Neuron (in vitro differentiated cells): ENCODE results near the gene PRR5.
"Not testable (repeated sequence)": the region's sequence is repeated elsewhere in the genome, so short reads cannot be mapped to it uniquely, and the experiment has no call there.

ENCODE experiments used
- H2AFZ ChIP-seq: one replicate; pipeline ENCODE4 v1.6.1; 2013; ENCODE audit warnings: low read depth, mild to moderate bottlenecking, inconsistent platforms, low read length, moderate library complexity
- H3K27me3 ChIP-seq: one replicate; pipeline ENCODE4 v1.6.1; 2013; ENCODE audit warnings: low read length; ENCODE audit not compliant: insufficient read depth
- H3K36me3 ChIP-seq: one replicate; pipeline ENCODE4 v1.6.1; 2013; ENCODE audit warnings: low read length; ENCODE audit not compliant: insufficient read depth
- H3K4me1 ChIP-seq: one replicate; pipeline ENCODE4 v1.6.1; 2013; ENCODE audit warnings: low read length; ENCODE audit not compliant: insufficient read depth
- H3K4me3 ChIP-seq: 2 replicates; pipeline ENCODE4 v1.5.1; 2013; ENCODE audit warnings: mild to moderate bottlenecking, low read length, moderate library complexity
- H3K9me3 ChIP-seq: one replicate; pipeline ENCODE4 v1.6.1; 2013; ENCODE audit warnings: low read length

PRR5 gene

GRCh38 chr22:44701824-44702478 is at the start of gene PRR5:
TSS of gene PRR5 (plus strand) at chr22:44702204. CDS start at chr22:44702475, 271 bp downstream.
- peak within 1 kb of the TSS; percentile 40 for H3K4me3 ChIP-seq
- peaks cover 34% of the 10 kb centered on the region for H3K27me3 ChIP-seq
- peak within 1 kb of the TSS; percentile 62 for H2AFZ ChIP-seq
- no peaks in the 10 kb centered on the region for H3K36me3 ChIP-seq
- peaks cover 4% of the 10 kb centered on the region for H3K9me3 ChIP-seq
- peaks cover 33% of the 10 kb centered on the region for H3K4me1 ChIP-seq

- H3K4me1 ChIP-seq, H3K36me3 ChIP-seq, H3K9me3 ChIP-seq, H3K4me3 ChIP-seq, H2AFZ ChIP-seq, H3K27me3 ChIP-seq: not testable (repeated sequence)
Measured at GRCh38 chr22:44652866-44653265, 49.1 kb upstream of the PRR5 start.

- Histone ChIP-seq H3K36me3 (no peaks in the 10 kb centered on the region), H3K4me3 (no peak overlapping the region), H2AFZ (no peak overlapping the region), H3K9me3 (no peaks in the 10 kb centered on the region), H3K27me3 (no peaks in the 10 kb centered on the region), H3K4me1 (peaks cover 3% of the 10 kb centered on the region)
Measured at GRCh38 chr22:44658311-44658953, 43.6 kb upstream of the PRR5 start.

GRCh38 chr22:44659140-44659539 is 42.9 kb upstream of the PRR5 start:
- Histone ChIP-seq H3K27me3 (no peaks in the 10 kb centered on the region), H3K4me3 (no peak overlapping the region), H3K9me3 (no peaks in the 10 kb centered on the region)

GRCh38 chr22:44660051-44660830 is 41.8 kb upstream of the PRR5 start:
- no peak overlapping the region for H2AFZ ChIP-seq
- no peak overlapping the region for H3K4me3 ChIP-seq

More at GRCh38 chr22:44659140-44659539, 42.9 kb upstream of the PRR5 start:
- no peak overlapping the region for H2AFZ ChIP-seq
- H3K4me1 ChIP-seq: peaks cover 3% of the 10 kb centered on the region
- H3K36me3 ChIP-seq: no peaks in the 10 kb centered on the region

GRCh38 chr22:44661070-44661469 is 40.9 kb upstream of the PRR5 start:
- Histone ChIP-seq H3K9me3 (no peaks in the 10 kb centered on the region), H3K36me3 (no peaks in the 10 kb centered on the region), H3K4me1 (peaks cover 3% of the 10 kb centered on the region), H2AFZ (no peak overlapping the region), H3K4me3 (no peak overlapping the region), H3K27me3 (peaks cover 2% of the 10 kb centered on the region)

More at GRCh38 chr22:44660051-44660830, 41.8 kb upstream of the PRR5 start:
- H3K9me3 ChIP-seq: no peaks in the 10 kb centered on the region
- no peaks in the 10 kb centered on the region for H3K36me3 ChIP-seq
- H3K27me3 ChIP-seq: peaks cover 2% of the 10 kb centered on the region
- peaks cover 3% of the 10 kb centered on the region for H3K4me1 ChIP-seq

- no peaks in the 10 kb centered on the region for H3K36me3 ChIP-seq
- H2AFZ ChIP-seq: no peak overlapping the region
- H3K4me3 ChIP-seq: no peak overlapping the region
- peaks cover 5% of the 10 kb centered on the region for H3K27me3 ChIP-seq
- no peaks in the 10 kb centered on the region for H3K9me3 ChIP-seq
- peaks cover 3% of the 10 kb centered on the region for H3K4me1 ChIP-seq
Measured at GRCh38 chr22:44661659-44662569, 40.1 kb upstream of the PRR5 start.

- no peaks in the 10 kb centered on the region for H3K36me3 ChIP-seq
- no peak overlapping the region for H2AFZ ChIP-seq
- H3K9me3 ChIP-seq: no peaks in the 10 kb centered on the region
- H3K4me3 ChIP-seq: no peak overlapping the region
- peaks cover 3% of the 10 kb centered on the region for H3K4me1 ChIP-seq
- peaks cover 16% of the 10 kb centered on the region for H3K27me3 ChIP-seq
Measured at GRCh38 chr22:44663256-44663999, 38.6 kb upstream of the PRR5 start.

- no peaks in the 10 kb centered on the region for H3K36me3 ChIP-seq
- H3K27me3 ChIP-seq: peaks cover 18% of the 10 kb centered on the region
- no peaks in the 10 kb centered on the region for H3K9me3 ChIP-seq
- no peaks in the 10 kb centered on the region for H3K4me1 ChIP-seq
- no peak overlapping the region for H2AFZ ChIP-seq
- no peak overlapping the region for H3K4me3 ChIP-seq
Measured at GRCh38 chr22:44664149-44664548, 37.9 kb upstream of the PRR5 start.

- Histone ChIP-seq H2AFZ (no peak overlapping the region), H3K4me1 (no peaks in the 10 kb centered on the region), H3K9me3 (no peaks in the 10 kb centered on the region), H3K36me3 (no peaks in the 10 kb centered on the region), H3K4me3 (no peak overlapping the region), H3K27me3 (peaks cover 27% of the 10 kb centered on the region)
Measured at GRCh38 chr22:44665115-44665514, 36.9 kb upstream of the PRR5 start.

GRCh38 chr22:44666207-44666585 is 35.8 kb upstream of the PRR5 start:
- Histone ChIP-seq H2AFZ (no peak overlapping the region), H3K4me1 (no peaks in the 10 kb centered on the region), H3K9me3 (no peaks in the 10 kb centered on the region), H3K27me3 (peaks cover 34% of the 10 kb centered on the region), H3K4me3 (no peak overlapping the region), H3K36me3 (no peaks in the 10 kb centered on the region)

GRCh38 chr22:44667276-44667675 is 34.7 kb upstream of the PRR5 start:
- H3K4me3 ChIP-seq: no peak overlapping the region
- peaks cover 34% of the 10 kb centered on the region for H3K27me3 ChIP-seq
- H2AFZ ChIP-seq: no peak overlapping the region
- no peaks in the 10 kb centered on the region for H3K4me1 ChIP-seq
- H3K9me3 ChIP-seq: no peaks in the 10 kb centered on the region
- H3K36me3 ChIP-seq: no peaks in the 10 kb centered on the region
